HepG2 (cell line): ENCODE data around the gene SMYD5. TPM values are rescaled to one million over a fixed set of nuclear protein-coding genes. Genes with fewer than 3 reads are reported as not detected.
A peak's percentile ranks its signal among the peaks of the same experiment; 100 is the strongest.

Experiments used
- ARNT ChIP-seq: fragments of 450-650 bp; IDR thresholded peaks from 2 replicates; pipeline ENCODE4 v1.6.1; 2017
- FOSL2 ChIP-seq: sonication (generic); formaldehyde crosslinking; IDR thresholded peaks from 2 replicates; pipeline ENCODE4 v1.4.0; 2020; ENCODE audit warnings: missing genetic modification reagents
- HCFC1 ChIP-seq: fragments of 150-350 bp; IDR thresholded peaks from 2 replicates; pipeline ENCODE4 v1.6.1; 2014; ENCODE audit warnings: low read depth, low read length
- HDAC2 ChIP-seq: sonication (generic); formaldehyde crosslinking; IDR thresholded peaks from 2 replicates; pipeline ENCODE4 v1.4.0; 2020; ENCODE audit warnings: missing genetic modification reagents
- HMGXB4 ChIP-seq, 2 experiments: sonication (generic) in 1 of 2; formaldehyde crosslinking in 1 of 2; IDR thresholded peaks; 2 replicates each; pipeline versions ENCODE4 v1.4.0 to v1.6.1; 2018 to 2020; ENCODE audit warnings: missing genetic modification reagents in 2 of 2, borderline replicate concordance in 1 of 2, low read depth in 1 of 2, mild to moderate bottlenecking in 1 of 2, missing biosample characterization in 1 of 2
- MYC ChIP-seq: sonication (generic); formaldehyde crosslinking; IDR thresholded peaks from 2 replicates; pipeline ENCODE4 v1.9.0; 2021; ENCODE audit warnings: missing genetic modification reagents, borderline replicate concordance
- NFKB2 ChIP-seq: sonication (generic); formaldehyde crosslinking; IDR thresholded peaks from 2 replicates; pipeline ENCODE4 v1.4.0; 2020; ENCODE audit warnings: missing genetic modification reagents, borderline replicate concordance
- NR2F2 ChIP-seq: IDR thresholded peaks from 2 replicates; pipeline ENCODE4 v1.6.1; 2012; ENCODE audit warnings: low read depth, inconsistent platforms, borderline replicate concordance
- POLR2G ChIP-seq: fragments of 200-400 bp; formaldehyde crosslinking; IDR thresholded peaks from 2 replicates; pipeline ENCODE4 v1.6.1; 2018; ENCODE audit warnings: mild to moderate bottlenecking, low read depth, low read length, moderate library complexity
- RFX1 ChIP-seq: fragments of 450-650 bp; IDR thresholded peaks from 2 replicates; pipeline ENCODE4 v1.6.1; 2017
- RXRA ChIP-seq: sonication (generic); formaldehyde crosslinking; IDR thresholded peaks from 2 replicates; pipeline ENCODE4 v1.5.1; 2020; ENCODE audit warnings: missing genetic modification reagents
- SKI ChIP-seq: fragments of 450-650 bp; IDR thresholded peaks from one replicate; pipeline ENCODE4 v1.6.1; 2018; ENCODE audit warnings: mild to moderate bottlenecking; ENCODE audit not compliant: partially characterized antibody
- SRSF9 ChIP-seq: fragments of 200-400 bp; formaldehyde crosslinking; IDR thresholded peaks from 2 replicates; pipeline ENCODE4 v1.6.1; 2018; ENCODE audit warnings: borderline replicate concordance, mild to moderate bottlenecking, low read depth, low read length; ENCODE audit not compliant: insufficient read depth, poor library complexity, severe bottlenecking
- TBX2 ChIP-seq: sonication (generic); formaldehyde crosslinking; IDR thresholded peaks from 2 replicates; pipeline ENCODE4 v1.5.0; 2020; ENCODE audit warnings: missing genetic modification reagents, mild to moderate bottlenecking, borderline replicate concordance
- TCF12 ChIP-seq, 2 experiments: fragments of 450-650 bp in 1 of 2; sonication (generic) in 1 of 2; formaldehyde crosslinking in 1 of 2; IDR thresholded peaks; 2 replicates each; pipeline versions ENCODE4 v1.6.1 to v1.8.0; 2017 to 2022; ENCODE audit warnings: antibody characterized with exemption in 1 of 2, mild to moderate bottlenecking in 1 of 2, missing genetic modification reagents in 1 of 2, moderate library complexity in 1 of 2
- ZC3H13 ChIP-seq: sonication (generic); formaldehyde crosslinking; IDR thresholded peaks from 2 replicates; pipeline ENCODE4 v1.8.1; 2023; ENCODE audit warnings: mild to moderate bottlenecking, missing genetic modification reagents, moderate library complexity
- ZNF3 ChIP-seq: IDR thresholded peaks from 2 replicates; pipeline ENCODE4 v1.7.0; 2017; ENCODE audit warnings: inconsistent platforms
- ZNF33B ChIP-seq: sonication (generic); formaldehyde crosslinking; IDR thresholded peaks from 2 replicates; pipeline ENCODE4 v1.5.1; 2020; ENCODE audit warnings: mild to moderate bottlenecking, missing genetic modification reagents
- ZNF557 ChIP-seq: sonication (generic); formaldehyde crosslinking; IDR thresholded peaks from 2 replicates; pipeline ENCODE4 v1.4.0; 2020; ENCODE audit warnings: missing genetic modification reagents
- polyA plus RNA-seq, 8 experiments: library from polyadenylated mRNA; depleted of rRNA in 3 of 8; stranded (reverse) in 7 of 8; unstranded in 1 of 8; fragments of >200 nt; fragmentation: Illumina TruSeq in 4 of 8; extraction: Trizol in 4 of 8; gene quantifications; 2 replicates each; pipeline versions ENCODE4 v1.2.1 to v1.2.3, GENCODE V29; 2011 to 2016; ENCODE audit warnings: low read depth in 4 of 8, missing spikeins in 1 of 8, mixed read lengths in 1 of 8; ENCODE audit not compliant: insufficient read depth in 1 of 8
- total RNA-seq, 5 experiments: library from RNA; depleted of rRNA; stranded (reverse); fragments of >200 nt; fragmentation: Illumina TruSeq; extraction: Trizol; gene quantifications; 2 replicates each; pipeline ENCODE4 v1.2.3, GENCODE V29; 2016; ENCODE audit warnings: low read depth in 1 of 5
- TF ChIP-seq, protein P1 (sequence below): sonication (generic); formaldehyde crosslinking; IDR thresholded peaks from 2 replicates; pipeline ENCODE4 v1.8.1; 2022; ENCODE audit warnings: low read depth, mild to moderate bottlenecking, missing genetic modification reagents
- TF ChIP-seq, protein P2 (sequence below): sonication (generic); formaldehyde crosslinking; IDR thresholded peaks from 2 replicates; pipeline ENCODE4 v1.5.1; 2020; ENCODE audit warnings: missing genetic modification reagents, mild to moderate bottlenecking, borderline replicate concordance

Gene SMYD5
- total and polyA plus RNA-seq, 2 of the 13 experiments (the other 11 are each of a cell fraction or from before 2014, with no cell fraction given), result 55.8 to 70.4 TPM

DNA sequence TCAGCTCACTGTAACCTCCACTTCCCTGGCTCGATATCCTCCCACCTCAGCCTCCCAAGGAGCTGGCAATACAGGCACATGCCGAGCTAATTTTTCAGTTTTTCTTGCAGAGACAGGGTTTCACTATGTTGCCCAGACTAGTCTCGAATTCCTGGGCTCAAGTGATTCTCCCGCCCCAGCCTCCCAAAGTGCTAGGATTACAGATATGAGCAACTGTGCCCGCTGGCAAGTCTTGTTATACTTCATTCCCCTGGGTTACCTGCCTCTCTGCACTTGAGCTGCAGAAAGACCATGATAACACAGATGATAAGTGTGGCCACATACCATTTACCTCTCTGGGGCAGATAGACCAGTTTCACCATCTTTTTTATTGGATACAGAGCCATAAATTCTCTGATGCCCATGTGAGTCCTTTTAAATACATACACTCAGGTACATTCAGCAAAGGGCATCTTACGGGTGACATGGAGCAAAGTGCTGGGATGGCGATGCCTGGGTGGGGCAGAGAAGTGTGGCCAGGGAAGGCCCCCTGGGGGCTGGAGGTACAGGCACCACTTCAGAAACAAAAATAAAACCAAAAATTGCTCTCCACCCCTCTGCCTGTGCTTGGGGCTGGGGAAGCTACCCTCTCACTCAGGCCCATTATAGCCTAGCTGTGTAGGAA lies 40.4 kb downstream of the SMYD5 start (continued):
- TF ChIP-seq SRSF9 (no peak), ZNF33B (no peak), RFX1 (no peak), NR2F2 (no peak), HMGXB4 (CRISPR knock-in tag; IDR thresholded peaks at IDR 0.05; ENCODE audit: borderline replicate concordance in 1 of 2, low read depth in 1 of 2) (no peak), FOSL2 (CRISPR knock-in tag) (no peak), RXRA (CRISPR knock-in tag) (no peak), POLR2G (peak; percentile 62), NFKB2 (CRISPR knock-in tag) (no peak), ZNF3 (CRISPR knock-in tag) (no peak), ARNT (no peak), SKI (no peak), TCF12 (IDR thresholded peaks at IDR 0.05) (no peak), TCF12 (CRISPR knock-in tag; IDR thresholded peaks at IDR 0.05) (no peak), ZNF557 (no peak), HDAC2 (CRISPR knock-in tag) (no peak), ZC3H13 (CRISPR knock-in tag) (peak; percentile 22; the same call in 1 of the 2 replicates), MYC (CRISPR knock-in tag) (no peak), TBX2 (CRISPR knock-in tag) (no peak), HCFC1 (no peak)
- TF ChIP-seq, protein P1, sequence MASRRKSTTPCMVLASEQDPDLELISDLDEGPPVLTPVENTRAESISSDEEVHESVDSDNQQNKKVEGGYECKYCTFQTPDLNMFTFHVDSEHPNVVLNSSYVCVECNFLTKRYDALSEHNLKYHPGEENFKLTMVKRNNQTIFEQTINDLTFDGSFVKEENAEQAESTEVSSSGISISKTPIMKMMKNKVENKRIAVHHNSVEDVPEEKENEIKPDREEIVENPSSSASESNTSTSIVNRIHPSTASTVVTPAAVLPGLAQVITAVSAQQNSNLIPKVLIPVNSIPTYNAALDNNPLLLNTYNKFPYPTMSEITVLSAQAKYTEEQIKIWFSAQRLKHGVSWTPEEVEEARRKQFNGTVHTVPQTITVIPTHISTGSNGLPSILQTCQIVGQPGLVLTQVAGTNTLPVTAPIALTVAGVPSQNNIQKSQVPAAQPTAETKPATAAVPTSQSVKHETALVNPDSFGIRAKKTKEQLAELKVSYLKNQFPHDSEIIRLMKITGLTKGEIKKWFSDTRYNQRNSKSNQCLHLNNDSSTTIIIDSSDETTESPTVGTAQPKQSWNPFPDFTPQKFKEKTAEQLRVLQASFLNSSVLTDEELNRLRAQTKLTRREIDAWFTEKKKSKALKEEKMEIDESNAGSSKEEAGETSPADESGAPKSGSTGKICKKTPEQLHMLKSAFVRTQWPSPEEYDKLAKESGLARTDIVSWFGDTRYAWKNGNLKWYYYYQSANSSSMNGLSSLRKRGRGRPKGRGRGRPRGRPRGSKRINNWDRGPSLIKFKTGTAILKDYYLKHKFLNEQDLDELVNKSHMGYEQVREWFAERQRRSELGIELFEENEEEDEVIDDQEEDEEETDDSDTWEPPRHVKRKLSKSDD (CRISPR knock-in tag), result no peak
- TF ChIP-seq, protein P2, sequence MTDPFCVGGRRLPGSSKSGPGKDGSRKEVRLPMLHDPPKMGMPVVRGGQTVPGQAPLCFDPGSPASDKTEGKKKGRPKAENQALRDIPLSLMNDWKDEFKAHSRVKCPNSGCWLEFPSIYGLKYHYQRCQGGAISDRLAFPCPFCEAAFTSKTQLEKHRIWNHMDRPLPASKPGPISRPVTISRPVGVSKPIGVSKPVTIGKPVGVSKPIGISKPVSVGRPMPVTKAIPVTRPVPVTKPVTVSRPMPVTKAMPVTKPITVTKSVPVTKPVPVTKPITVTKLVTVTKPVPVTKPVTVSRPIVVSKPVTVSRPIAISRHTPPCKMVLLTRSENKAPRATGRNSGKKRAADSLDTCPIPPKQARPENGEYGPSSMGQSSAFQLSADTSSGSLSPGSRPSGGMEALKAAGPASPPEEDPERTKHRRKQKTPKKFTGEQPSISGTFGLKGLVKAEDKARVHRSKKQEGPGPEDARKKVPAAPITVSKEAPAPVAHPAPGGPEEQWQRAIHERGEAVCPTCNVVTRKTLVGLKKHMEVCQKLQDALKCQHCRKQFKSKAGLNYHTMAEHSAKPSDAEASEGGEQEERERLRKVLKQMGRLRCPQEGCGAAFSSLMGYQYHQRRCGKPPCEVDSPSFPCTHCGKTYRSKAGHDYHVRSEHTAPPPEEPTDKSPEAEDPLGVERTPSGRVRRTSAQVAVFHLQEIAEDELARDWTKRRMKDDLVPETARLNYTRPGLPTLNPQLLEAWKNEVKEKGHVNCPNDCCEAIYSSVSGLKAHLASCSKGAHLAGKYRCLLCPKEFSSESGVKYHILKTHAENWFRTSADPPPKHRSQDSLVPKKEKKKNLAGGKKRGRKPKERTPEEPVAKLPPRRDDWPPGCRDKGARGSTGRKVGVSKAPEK, result 0 out of 2 replicates have a peak, but pooled peaks have one; percentile 30
